WTC11 (cell line): Measurements from ENCODE around the gene IDH3B. TPM values are rescaled to one million over a fixed set of nuclear protein-coding genes. Genes with fewer than 3 reads are reported as not detected.

ENCODE experiments used
- ATAC-seq: fragments of 200-7000 bp; cut with Tn5 transposase; 2 replicates; pipeline ENCODE4 v1.10.0; 2021; ENCODE audit warnings: mild to moderate bottlenecking, moderate library complexity
- CTCF ChIA-PET: fragments of 300-600 bp; sonication (Branson Sonifier 250); formaldehyde crosslinking; loops from one replicate; lab custom pipeline; 2021; ENCODE audit warnings: antibody characterized with exemption; lab: Charles Lee
- POLR2A ChIA-PET: fragments of 350-600 bp; sonication (Branson Sonifier 250); formaldehyde crosslinking; loops from one replicate; lab custom pipeline; 2021; ENCODE audit warnings: antibody characterized with exemption; lab: Charles Lee
- DNase-seq: peaks from one replicate; pipeline ENCODE4 v3.0.0; 2021; ENCODE audit warnings: low spot score
- H3K27ac Mint-ChIP-seq: 2 replicates; pipeline ENCODE4 v1.8.0; 2021; ENCODE audit warnings: mixed read lengths
- H3K27me3 Mint-ChIP-seq: 2 replicates; pipeline ENCODE4 v1.8.0; 2021; ENCODE audit warnings: low read depth, mild to moderate bottlenecking, moderate library complexity, mixed read lengths
- H3K36me3 Mint-ChIP-seq: 2 replicates; pipeline ENCODE4 v1.8.0; 2021; ENCODE audit warnings: mixed read lengths
- H3K4me1 Mint-ChIP-seq: 2 replicates; pipeline ENCODE4 v1.8.0; 2022; ENCODE audit warnings: mixed read lengths
- H3K4me3 Mint-ChIP-seq: 2 replicates; pipeline ENCODE4 v1.8.0; 2021; ENCODE audit warnings: mild to moderate bottlenecking, moderate library complexity, mixed read lengths
- H3K9me3 Mint-ChIP-seq: 2 replicates; pipeline ENCODE4 v1.8.0; 2021; ENCODE audit warnings: mixed read lengths
- CREM ChIP-seq: sonication (generic); formaldehyde crosslinking; IDR thresholded peaks from 2 replicates; pipeline ENCODE4 v1.8.1; 2022; ENCODE audit warnings: mild to moderate bottlenecking, missing genetic modification reagents, moderate library complexity
- IRF2 ChIP-seq: sonication (generic); formaldehyde crosslinking; IDR thresholded peaks from 2 replicates; pipeline ENCODE4 v1.8.0; 2022; ENCODE audit warnings: low read depth, missing genetic modification reagents, borderline replicate concordance
- MYBL2 ChIP-seq: sonication (generic); formaldehyde crosslinking; IDR thresholded peaks from 2 replicates; pipeline ENCODE4 v1.8.1; 2023; ENCODE audit warnings: mild to moderate bottlenecking, moderate library complexity, missing genetic modification reagents
- NFATC4 ChIP-seq: fragments of 250-450 bp; sonication (Bioruptor Pico); IDR thresholded peaks from 2 replicates; pipeline ENCODE4 v1.9.0; 2021; ENCODE audit warnings: mild to moderate bottlenecking
- NR3C1 ChIP-seq: sonication (generic); formaldehyde crosslinking; conservative IDR thresholded peaks from 2 replicates; pipeline ENCODE4 v1.8.1; 2023; ENCODE audit warnings: low read depth, mild to moderate bottlenecking, missing genetic modification reagents
- RORB ChIP-seq: fragments of 250-450 bp; sonication (Bioruptor Pico); IDR thresholded peaks from 2 replicates; pipeline ENCODE4 v1.9.0; 2021; ENCODE audit warnings: mild to moderate bottlenecking
- SOX15 ChIP-seq: fragments of 250-450 bp; sonication (Bioruptor Pico); IDR thresholded peaks from 2 replicates; pipeline ENCODE4 v1.9.0; 2021; ENCODE audit warnings: mild to moderate bottlenecking
- TEAD1 ChIP-seq: sonication (generic); formaldehyde crosslinking; IDR thresholded peaks from 2 replicates; pipeline ENCODE4 v1.8.0; 2022; ENCODE audit warnings: mild to moderate bottlenecking, missing genetic modification reagents
- TP53 ChIP-seq: sonication (generic); formaldehyde crosslinking; IDR thresholded peaks from 2 replicates; pipeline ENCODE4 v1.8.1; 2023; ENCODE audit warnings: mild to moderate bottlenecking, missing genetic modification reagents
- total RNA-seq: library from RNA; stranded (reverse); gene quantifications from 3 replicates; pipeline ENCODE4 v1.2.3, GENCODE V29; 2021
- TF ChIP-seq, protein P1 (sequence below): fragments of 250-450 bp; sonication (Bioruptor Pico); IDR thresholded peaks from 2 replicates; pipeline ENCODE4 v1.9.0; 2021; ENCODE audit warnings: mild to moderate bottlenecking
- TF ChIP-seq, protein P2 (sequence below): sonication (generic); formaldehyde crosslinking; IDR thresholded peaks from 2 replicates; pipeline ENCODE4 v1.8.0; 2022; ENCODE audit warnings: mild to moderate bottlenecking, missing genetic modification reagents
- TF ChIP-seq, protein P3 (sequence below): sonication (generic); formaldehyde crosslinking; IDR thresholded peaks from 2 replicates; pipeline ENCODE4 v1.8.0; 2023; ENCODE audit warnings: missing genetic modification reagents
- TF ChIP-seq, protein P4 (sequence below): sonication (generic); formaldehyde crosslinking; IDR thresholded peaks from 2 replicates; pipeline ENCODE4 v1.8.1; 2022; ENCODE audit warnings: mild to moderate bottlenecking, missing genetic modification reagents, moderate library complexity, borderline replicate concordance
- TF ChIP-seq, protein P5 (sequence below): sonication (generic); formaldehyde crosslinking; IDR thresholded peaks from 2 replicates; pipeline ENCODE4 v1.8.1; 2023; ENCODE audit warnings: mild to moderate bottlenecking, missing genetic modification reagents, borderline replicate concordance
- TF ChIP-seq, protein P6 (sequence below): sonication (generic); formaldehyde crosslinking; IDR thresholded peaks from 2 replicates; pipeline ENCODE4 v1.8.1; 2022; ENCODE audit warnings: low read depth, missing genetic modification reagents, borderline replicate concordance
- TF ChIP-seq, protein P7 (sequence below): sonication (generic); formaldehyde crosslinking; IDR thresholded peaks from 2 replicates; pipeline ENCODE4 v1.8.1; 2022; ENCODE audit warnings: mild to moderate bottlenecking, moderate library complexity, missing genetic modification reagents
- TF ChIP-seq, protein P8 (sequence below): sonication (generic); formaldehyde crosslinking; conservative IDR thresholded peaks from 2 replicates; pipeline ENCODE4 v1.8.1; 2023; ENCODE audit warnings: mild to moderate bottlenecking, low read depth, missing genetic modification reagents, moderate library complexity
- TF ChIP-seq, protein P9 (sequence below): sonication (generic); formaldehyde crosslinking; IDR thresholded peaks from 2 replicates; pipeline ENCODE4 v1.8.1; 2023; ENCODE audit warnings: mild to moderate bottlenecking, missing genetic modification reagents

IDH3B gene
- total RNA-seq, 1 experiment from 2014 or later, result 136 TPM

DNA sequence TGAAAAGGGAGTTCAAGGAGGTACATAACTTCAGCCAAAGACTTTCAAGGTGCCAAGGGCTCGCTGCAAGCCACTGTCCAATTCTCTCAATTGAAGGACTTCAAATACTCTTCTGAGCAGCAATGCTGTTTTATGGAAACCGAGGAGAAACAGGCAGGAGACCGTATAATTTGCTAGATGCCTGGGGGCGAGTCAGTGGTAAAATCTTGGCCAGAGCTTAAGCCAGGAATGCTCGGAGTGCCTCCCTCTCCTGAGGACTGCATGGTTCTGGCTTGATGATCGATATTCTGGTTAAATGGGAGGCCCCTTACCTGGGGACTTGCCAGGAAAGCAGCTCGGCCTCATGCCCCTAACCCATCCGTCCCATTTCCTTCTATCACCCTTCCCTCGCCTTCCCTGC lies 47.4 kb downstream of the IDH3B start:
- CTCF ChIA-PET, result no interaction called here
- H3K27me3 Mint-ChIP-seq, result peaks cover 36% of the 10 kb centered on the region
- TF ChIP-seq TP53 (CRISPR knock-in tag) (no peak), SOX15 (no peak), CREM (CRISPR knock-in tag) (no peak), IRF2 (CRISPR knock-in tag) (no peak), NFATC4 (CRISPR knock-in tag) (no peak), NR3C1 (no peak), MYBL2 (CRISPR knock-in tag) (no peak), TEAD1 (no peak)
- TF ChIP-seq, protein P1, sequence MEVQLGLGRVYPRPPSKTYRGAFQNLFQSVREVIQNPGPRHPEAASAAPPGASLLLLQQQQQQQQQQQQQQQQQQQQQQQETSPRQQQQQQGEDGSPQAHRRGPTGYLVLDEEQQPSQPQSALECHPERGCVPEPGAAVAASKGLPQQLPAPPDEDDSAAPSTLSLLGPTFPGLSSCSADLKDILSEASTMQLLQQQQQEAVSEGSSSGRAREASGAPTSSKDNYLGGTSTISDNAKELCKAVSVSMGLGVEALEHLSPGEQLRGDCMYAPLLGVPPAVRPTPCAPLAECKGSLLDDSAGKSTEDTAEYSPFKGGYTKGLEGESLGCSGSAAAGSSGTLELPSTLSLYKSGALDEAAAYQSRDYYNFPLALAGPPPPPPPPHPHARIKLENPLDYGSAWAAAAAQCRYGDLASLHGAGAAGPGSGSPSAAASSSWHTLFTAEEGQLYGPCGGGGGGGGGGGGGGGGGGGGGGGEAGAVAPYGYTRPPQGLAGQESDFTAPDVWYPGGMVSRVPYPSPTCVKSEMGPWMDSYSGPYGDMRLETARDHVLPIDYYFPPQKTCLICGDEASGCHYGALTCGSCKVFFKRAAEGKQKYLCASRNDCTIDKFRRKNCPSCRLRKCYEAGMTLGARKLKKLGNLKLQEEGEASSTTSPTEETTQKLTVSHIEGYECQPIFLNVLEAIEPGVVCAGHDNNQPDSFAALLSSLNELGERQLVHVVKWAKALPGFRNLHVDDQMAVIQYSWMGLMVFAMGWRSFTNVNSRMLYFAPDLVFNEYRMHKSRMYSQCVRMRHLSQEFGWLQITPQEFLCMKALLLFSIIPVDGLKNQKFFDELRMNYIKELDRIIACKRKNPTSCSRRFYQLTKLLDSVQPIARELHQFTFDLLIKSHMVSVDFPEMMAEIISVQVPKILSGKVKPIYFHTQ (CRISPR knock-in tag), result no peak
- TF ChIP-seq, protein P2, sequence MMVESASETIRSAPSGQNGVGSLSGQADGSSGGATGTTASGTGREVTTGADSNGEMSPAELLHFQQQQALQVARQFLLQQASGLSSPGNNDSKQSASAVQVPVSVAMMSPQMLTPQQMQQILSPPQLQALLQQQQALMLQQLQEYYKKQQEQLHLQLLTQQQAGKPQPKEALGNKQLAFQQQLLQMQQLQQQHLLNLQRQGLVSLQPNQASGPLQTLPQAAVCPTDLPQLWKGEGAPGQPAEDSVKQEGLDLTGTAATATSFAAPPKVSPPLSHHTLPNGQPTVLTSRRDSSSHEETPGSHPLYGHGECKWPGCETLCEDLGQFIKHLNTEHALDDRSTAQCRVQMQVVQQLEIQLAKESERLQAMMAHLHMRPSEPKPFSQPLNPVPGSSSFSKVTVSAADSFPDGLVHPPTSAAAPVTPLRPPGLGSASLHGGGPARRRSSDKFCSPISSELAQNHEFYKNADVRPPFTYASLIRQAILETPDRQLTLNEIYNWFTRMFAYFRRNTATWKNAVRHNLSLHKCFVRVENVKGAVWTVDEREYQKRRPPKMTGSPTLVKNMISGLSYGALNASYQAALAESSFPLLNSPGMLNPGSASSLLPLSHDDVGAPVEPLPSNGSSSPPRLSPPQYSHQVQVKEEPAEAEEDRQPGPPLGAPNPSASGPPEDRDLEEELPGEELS, result no peak
- TF ChIP-seq, protein P3, sequence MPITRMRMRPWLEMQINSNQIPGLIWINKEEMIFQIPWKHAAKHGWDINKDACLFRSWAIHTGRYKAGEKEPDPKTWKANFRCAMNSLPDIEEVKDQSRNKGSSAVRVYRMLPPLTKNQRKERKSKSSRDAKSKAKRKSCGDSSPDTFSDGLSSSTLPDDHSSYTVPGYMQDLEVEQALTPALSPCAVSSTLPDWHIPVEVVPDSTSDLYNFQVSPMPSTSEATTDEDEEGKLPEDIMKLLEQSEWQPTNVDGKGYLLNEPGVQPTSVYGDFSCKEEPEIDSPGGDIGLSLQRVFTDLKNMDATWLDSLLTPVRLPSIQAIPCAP (CRISPR knock-in tag), result no peak
- TF ChIP-seq, protein P4, sequence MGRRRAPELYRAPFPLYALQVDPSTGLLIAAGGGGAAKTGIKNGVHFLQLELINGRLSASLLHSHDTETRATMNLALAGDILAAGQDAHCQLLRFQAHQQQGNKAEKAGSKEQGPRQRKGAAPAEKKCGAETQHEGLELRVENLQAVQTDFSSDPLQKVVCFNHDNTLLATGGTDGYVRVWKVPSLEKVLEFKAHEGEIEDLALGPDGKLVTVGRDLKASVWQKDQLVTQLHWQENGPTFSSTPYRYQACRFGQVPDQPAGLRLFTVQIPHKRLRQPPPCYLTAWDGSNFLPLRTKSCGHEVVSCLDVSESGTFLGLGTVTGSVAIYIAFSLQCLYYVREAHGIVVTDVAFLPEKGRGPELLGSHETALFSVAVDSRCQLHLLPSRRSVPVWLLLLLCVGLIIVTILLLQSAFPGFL, result no peak
- TF ChIP-seq, protein P5, sequence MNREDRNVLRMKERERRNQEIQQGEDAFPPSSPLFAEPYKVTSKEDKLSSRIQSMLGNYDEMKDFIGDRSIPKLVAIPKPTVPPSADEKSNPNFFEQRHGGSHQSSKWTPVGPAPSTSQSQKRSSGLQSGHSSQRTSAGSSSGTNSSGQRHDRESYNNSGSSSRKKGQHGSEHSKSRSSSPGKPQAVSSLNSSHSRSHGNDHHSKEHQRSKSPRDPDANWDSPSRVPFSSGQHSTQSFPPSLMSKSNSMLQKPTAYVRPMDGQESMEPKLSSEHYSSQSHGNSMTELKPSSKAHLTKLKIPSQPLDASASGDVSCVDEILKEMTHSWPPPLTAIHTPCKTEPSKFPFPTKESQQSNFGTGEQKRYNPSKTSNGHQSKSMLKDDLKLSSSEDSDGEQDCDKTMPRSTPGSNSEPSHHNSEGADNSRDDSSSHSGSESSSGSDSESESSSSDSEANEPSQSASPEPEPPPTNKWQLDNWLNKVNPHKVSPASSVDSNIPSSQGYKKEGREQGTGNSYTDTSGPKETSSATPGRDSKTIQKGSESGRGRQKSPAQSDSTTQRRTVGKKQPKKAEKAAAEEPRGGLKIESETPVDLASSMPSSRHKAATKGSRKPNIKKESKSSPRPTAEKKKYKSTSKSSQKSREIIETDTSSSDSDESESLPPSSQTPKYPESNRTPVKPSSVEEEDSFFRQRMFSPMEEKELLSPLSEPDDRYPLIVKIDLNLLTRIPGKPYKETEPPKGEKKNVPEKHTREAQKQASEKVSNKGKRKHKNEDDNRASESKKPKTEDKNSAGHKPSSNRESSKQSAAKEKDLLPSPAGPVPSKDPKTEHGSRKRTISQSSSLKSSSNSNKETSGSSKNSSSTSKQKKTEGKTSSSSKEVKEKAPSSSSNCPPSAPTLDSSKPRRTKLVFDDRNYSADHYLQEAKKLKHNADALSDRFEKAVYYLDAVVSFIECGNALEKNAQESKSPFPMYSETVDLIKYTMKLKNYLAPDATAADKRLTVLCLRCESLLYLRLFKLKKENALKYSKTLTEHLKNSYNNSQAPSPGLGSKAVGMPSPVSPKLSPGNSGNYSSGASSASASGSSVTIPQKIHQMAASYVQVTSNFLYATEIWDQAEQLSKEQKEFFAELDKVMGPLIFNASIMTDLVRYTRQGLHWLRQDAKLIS (CRISPR knock-in tag), result no peak
- TF ChIP-seq, all 79 proteins: peak for 0
- no peak overlapping the region for H3K27ac Mint-ChIP-seq
- no peaks in the 10 kb centered on the region for H3K36me3 Mint-ChIP-seq
- peaks cover 10% of the 10 kb centered on the region; the same call in 1 of the 2 replicates for H3K9me3 Mint-ChIP-seq
- no peaks in the 10 kb centered on the region for H3K4me1 Mint-ChIP-seq
- no peak overlapping the region for H3K4me3 Mint-ChIP-seq
- POLR2A ChIA-PET, result no interaction called here
- DNase-seq, result no peak
- no peak for ATAC-seq

DNA sequence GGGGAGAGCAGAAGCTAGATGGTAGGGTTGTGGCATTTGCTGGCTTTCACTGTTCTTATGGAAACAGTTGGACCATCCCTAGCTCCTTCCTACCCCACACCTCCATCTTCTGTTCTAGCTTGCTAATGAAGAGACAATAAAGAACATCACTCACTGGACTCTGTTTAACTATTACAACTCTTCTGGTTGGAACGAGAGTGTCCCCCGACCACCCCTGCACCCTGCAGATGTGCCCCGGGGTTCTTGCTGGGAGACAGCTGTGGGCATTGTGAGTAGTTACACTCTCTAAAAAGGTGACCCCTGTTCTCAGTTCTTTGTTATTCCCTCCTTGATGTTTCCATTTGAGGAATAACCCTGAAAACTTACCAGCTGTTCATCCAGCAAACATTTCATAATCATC lies 51.9 kb downstream of the IDH3B start:
- POLR2A ChIA-PET, result no interaction called here
- peaks cover 16% of the 10 kb centered on the region for H3K9me3 Mint-ChIP-seq
- H3K27me3 Mint-ChIP-seq, result peaks cover 29% of the 10 kb centered on the region
- CTCF ChIA-PET, result no interaction called here
- H3K4me1 Mint-ChIP-seq, result no peaks in the 10 kb centered on the region
- peaks cover 5% of the 10 kb centered on the region for H3K36me3 Mint-ChIP-seq
- H3K4me3 Mint-ChIP-seq, result no peak overlapping the region
- no peak for DNase-seq
- H3K27ac Mint-ChIP-seq, result no peak overlapping the region
- no peak for ATAC-seq
- TF ChIP-seq, protein P6, sequence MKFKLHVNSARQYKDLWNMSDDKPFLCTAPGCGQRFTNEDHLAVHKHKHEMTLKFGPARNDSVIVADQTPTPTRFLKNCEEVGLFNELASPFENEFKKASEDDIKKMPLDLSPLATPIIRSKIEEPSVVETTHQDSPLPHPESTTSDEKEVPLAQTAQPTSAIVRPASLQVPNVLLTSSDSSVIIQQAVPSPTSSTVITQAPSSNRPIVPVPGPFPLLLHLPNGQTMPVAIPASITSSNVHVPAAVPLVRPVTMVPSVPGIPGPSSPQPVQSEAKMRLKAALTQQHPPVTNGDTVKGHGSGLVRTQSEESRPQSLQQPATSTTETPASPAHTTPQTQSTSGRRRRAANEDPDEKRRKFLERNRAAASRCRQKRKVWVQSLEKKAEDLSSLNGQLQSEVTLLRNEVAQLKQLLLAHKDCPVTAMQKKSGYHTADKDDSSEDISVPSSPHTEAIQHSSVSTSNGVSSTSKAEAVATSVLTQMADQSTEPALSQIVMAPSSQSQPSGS (CRISPR knock-in tag), result no peak
- TF ChIP-seq RORB (CRISPR knock-in tag) (no peak), NFATC4 (CRISPR knock-in tag) (no peak)
- TF ChIP-seq, protein P7, sequence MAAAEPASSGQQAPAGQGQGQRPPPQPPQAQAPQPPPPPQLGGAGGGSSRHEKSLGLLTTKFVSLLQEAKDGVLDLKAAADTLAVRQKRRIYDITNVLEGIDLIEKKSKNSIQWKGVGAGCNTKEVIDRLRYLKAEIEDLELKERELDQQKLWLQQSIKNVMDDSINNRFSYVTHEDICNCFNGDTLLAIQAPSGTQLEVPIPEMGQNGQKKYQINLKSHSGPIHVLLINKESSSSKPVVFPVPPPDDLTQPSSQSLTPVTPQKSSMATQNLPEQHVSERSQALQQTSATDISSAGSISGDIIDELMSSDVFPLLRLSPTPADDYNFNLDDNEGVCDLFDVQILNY, result no peak
- TF ChIP-seq, protein P8, sequence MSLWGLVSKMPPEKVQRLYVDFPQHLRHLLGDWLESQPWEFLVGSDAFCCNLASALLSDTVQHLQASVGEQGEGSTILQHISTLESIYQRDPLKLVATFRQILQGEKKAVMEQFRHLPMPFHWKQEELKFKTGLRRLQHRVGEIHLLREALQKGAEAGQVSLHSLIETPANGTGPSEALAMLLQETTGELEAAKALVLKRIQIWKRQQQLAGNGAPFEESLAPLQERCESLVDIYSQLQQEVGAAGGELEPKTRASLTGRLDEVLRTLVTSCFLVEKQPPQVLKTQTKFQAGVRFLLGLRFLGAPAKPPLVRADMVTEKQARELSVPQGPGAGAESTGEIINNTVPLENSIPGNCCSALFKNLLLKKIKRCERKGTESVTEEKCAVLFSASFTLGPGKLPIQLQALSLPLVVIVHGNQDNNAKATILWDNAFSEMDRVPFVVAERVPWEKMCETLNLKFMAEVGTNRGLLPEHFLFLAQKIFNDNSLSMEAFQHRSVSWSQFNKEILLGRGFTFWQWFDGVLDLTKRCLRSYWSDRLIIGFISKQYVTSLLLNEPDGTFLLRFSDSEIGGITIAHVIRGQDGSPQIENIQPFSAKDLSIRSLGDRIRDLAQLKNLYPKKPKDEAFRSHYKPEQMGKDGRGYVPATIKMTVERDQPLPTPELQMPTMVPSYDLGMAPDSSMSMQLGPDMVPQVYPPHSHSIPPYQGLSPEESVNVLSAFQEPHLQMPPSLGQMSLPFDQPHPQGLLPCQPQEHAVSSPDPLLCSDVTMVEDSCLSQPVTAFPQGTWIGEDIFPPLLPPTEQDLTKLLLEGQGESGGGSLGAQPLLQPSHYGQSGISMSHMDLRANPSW (CRISPR knock-in tag), result no peak
- TF ChIP-seq, protein P9, sequence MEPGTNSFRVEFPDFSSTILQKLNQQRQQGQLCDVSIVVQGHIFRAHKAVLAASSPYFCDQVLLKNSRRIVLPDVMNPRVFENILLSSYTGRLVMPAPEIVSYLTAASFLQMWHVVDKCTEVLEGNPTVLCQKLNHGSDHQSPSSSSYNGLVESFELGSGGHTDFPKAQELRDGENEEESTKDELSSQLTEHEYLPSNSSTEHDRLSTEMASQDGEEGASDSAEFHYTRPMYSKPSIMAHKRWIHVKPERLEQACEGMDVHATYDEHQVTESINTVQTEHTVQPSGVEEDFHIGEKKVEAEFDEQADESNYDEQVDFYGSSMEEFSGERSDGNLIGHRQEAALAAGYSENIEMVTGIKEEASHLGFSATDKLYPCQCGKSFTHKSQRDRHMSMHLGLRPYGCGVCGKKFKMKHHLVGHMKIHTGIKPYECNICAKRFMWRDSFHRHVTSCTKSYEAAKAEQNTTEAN (CRISPR knock-in tag), result no peak
